Non-pigmented ciliary epithelial cell (primary cell): ENCODE results near the gene MTNR1A.
A peak's percentile ranks its signal among the peaks of the same experiment; 100 is the strongest.

Source experiments
- DNase-seq: peaks from one replicate; pipeline ENCODE4 v3.0.0-alpha.2; 2010; ENCODE audit warnings: low read depth

MTNR1A gene

GRCh38 chr4:186554914-186555827 is at the start of gene MTNR1A:
Gene MTNR1A (minus strand): TSS chr4:186555567. CDS start chr4:186555365, 202 bp downstream.
- no peak for DNase-seq

- no peak for DNase-seq
Measured at GRCh38 chr4:186604124-186604807, 48.9 kb upstream of the MTNR1A start.

GRCh38 chr4:186602978-186603377 is 47.6 kb upstream of the MTNR1A start:
- no peak for DNase-seq

- DNase-seq, result no peak
Measured at GRCh38 chr4:186599483-186599882, 44.1 kb upstream of the MTNR1A start.

- DNase-seq, result no peak
Measured at GRCh38 chr4:186598686-186599085, 43.3 kb upstream of the MTNR1A start.

- no peak for DNase-seq
Measured at GRCh38 chr4:186596850-186597390, 41.6 kb upstream of the MTNR1A start.

- DNase-seq, result no peak
Measured at GRCh38 chr4:186596346-186596745, 41.0 kb upstream of the MTNR1A start.

GRCh38 chr4:186593587-186593973 is 38.2 kb upstream of the MTNR1A start:
- no peak for DNase-seq

- DNase-seq, result no peak
Measured at GRCh38 chr4:186592966-186593586, 37.7 kb upstream of the MTNR1A start.

- no peak for DNase-seq
Measured at GRCh38 chr4:186592445-186592844, 37.1 kb upstream of the MTNR1A start.

- no peak for DNase-seq
Measured at GRCh38 chr4:186591651-186592050, 36.3 kb upstream of the MTNR1A start.

- no peak for DNase-seq
Measured at GRCh38 chr4:186588503-186588902, 33.1 kb upstream of the MTNR1A start.

GRCh38 chr4:186587416-186588018 is 32.1 kb upstream of the MTNR1A start:
- no peak for DNase-seq

- DNase-seq, result no peak
Measured at GRCh38 chr4:186586205-186586604, 30.8 kb upstream of the MTNR1A start.

- no peak for DNase-seq
Measured at GRCh38 chr4:186584912-186585311, 29.5 kb upstream of the MTNR1A start.

- no peak for DNase-seq
Measured at GRCh38 chr4:186581421-186581820, 26.1 kb upstream of the MTNR1A start.

GRCh38 chr4:186580669-186581068 is 25.3 kb upstream of the MTNR1A start:
- DNase-seq, result no peak

- peak; percentile 37 for DNase-seq
Measured at GRCh38 chr4:186570193-186570996, 15.0 kb upstream of the MTNR1A start.

- DNase-seq, result no peak
Measured at GRCh38 chr4:186569533-186570192, 14.3 kb upstream of the MTNR1A start.

- no peak for DNase-seq
Measured at GRCh38 chr4:186566068-186566467, 10.7 kb upstream of the MTNR1A start.

GRCh38 chr4:186563761-186564160 is 8.4 kb upstream of the MTNR1A start:
- no peak for DNase-seq
